NCI-H1694 treated with DMSO at 0.1 percent for 48 hours (cell line): ENCODE results near the gene CDK5RAP1.
A peak's percentile ranks its signal among the peaks of the same experiment; 100 is the strongest.

Experiments
- DNase-seq: peaks from one replicate; lab custom pipeline; 2025; lab: John Stamatoyannopoulos, UW

The CDK5RAP1 gene

GRCh38 chr20:33333616-33334015, 67.7 kb downstream of the CDK5RAP1 start:
- no peak for DNase-seq

- no peak for DNase-seq
Observed at GRCh38 chr20:33332905-33333456, 68.3 kb downstream of the CDK5RAP1 start.

GRCh38 chr20:33328157-33329137, 72.9 kb downstream of the CDK5RAP1 start:
- DNase-seq: no peak

GRCh38 chr20:33325350-33325749, 76.0 kb downstream of the CDK5RAP1 start:
- no peak for DNase-seq

GRCh38 chr20:33323236-33323635, 78.1 kb downstream of the CDK5RAP1 start:
- no peak for DNase-seq

- no peak for DNase-seq
Observed at GRCh38 chr20:33322456-33322855, 78.9 kb downstream of the CDK5RAP1 start.

- no peak for DNase-seq
Observed at GRCh38 chr20:33320006-33320405, 81.3 kb downstream of the CDK5RAP1 start.

GRCh38 chr20:33318096-33318429, 83.3 kb downstream of the CDK5RAP1 start:
- no peak for DNase-seq

GRCh38 chr20:33317424-33318095, 83.8 kb downstream of the CDK5RAP1 start:
- no peak for DNase-seq

GRCh38 chr20:33316958-33317357, 84.4 kb downstream of the CDK5RAP1 start:
- no peak for DNase-seq

GRCh38 chr20:33316343-33316742, 85.0 kb downstream of the CDK5RAP1 start:
- no peak for DNase-seq

GRCh38 chr20:33313686-33314314, 87.5 kb downstream of the CDK5RAP1 start:
- DNase-seq: no peak

GRCh38 chr20:33312583-33312982, 88.7 kb downstream of the CDK5RAP1 start:
- DNase-seq: no peak

- no peak for DNase-seq
Observed at GRCh38 chr20:33311996-33312395, 89.3 kb downstream of the CDK5RAP1 start.

- DNase-seq: no peak
Observed at GRCh38 chr20:33311011-33311410, 90.3 kb downstream of the CDK5RAP1 start.

GRCh38 chr20:33310327-33310899, 90.9 kb downstream of the CDK5RAP1 start:
- DNase-seq: no peak

- peak; percentile 48 for DNase-seq
Observed at GRCh38 chr20:33309631-33310030, 91.7 kb downstream of the CDK5RAP1 start.
